ENCODE data around the gene CHRNA5.
A peak's percentile ranks its signal among the peaks of the same experiment; 100 is the strongest.
"Not testable (repeated sequence)": the region's sequence is repeated elsewhere in the genome, so short reads cannot be mapped to it uniquely, and the experiment has no call there.

Gene CHRNA5

DNA sequence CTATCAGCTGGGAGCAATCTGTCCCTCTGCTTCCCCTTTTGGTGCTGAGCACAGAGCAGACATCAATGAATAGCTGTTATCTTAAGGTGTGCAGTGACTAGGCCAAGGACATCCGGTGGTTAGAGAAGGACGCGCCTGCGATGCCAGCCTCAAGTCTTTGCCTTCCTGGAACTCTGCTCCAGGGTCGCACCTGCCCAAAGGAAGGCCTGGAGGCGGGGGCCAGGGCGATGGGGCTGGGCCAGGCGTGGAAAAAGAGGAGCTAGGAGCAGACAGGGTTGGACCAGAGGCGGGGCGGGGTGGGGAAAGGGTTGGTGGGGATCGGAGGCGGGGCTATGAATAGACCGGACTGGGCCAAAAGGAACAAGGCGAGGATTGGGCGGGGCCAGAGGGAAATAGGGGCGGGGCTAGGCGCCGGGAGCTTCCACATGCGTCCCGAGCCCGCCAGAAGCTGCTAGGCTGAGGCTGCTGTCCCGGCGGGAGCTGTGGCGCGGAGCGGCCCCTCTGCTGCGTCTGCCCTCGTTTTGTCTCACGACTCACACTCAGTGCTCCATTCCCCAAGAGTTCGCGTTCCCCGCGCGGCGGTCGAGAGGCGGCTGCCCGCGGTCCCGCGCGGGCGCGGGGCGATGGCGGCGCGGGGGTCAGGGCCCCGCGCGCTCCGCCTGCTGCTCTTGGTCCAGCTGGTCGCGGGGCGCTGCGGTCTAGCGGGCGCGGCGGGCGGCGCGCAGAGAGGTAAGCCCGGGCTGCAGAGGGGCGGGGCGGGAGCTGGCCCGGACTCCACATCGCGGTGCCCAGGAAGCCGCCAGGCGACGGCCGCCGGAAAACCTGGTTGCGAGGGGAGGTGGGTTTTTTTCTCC lies at the start of gene CHRNA5:
Gene CHRNA5, plus strand, starts transcription at position 424 of the 854 bp plus-strand sequence. Its CDS starts 200 bp downstream, at position 624.
- peak; percentile 84 for DNase-seq

DNA sequence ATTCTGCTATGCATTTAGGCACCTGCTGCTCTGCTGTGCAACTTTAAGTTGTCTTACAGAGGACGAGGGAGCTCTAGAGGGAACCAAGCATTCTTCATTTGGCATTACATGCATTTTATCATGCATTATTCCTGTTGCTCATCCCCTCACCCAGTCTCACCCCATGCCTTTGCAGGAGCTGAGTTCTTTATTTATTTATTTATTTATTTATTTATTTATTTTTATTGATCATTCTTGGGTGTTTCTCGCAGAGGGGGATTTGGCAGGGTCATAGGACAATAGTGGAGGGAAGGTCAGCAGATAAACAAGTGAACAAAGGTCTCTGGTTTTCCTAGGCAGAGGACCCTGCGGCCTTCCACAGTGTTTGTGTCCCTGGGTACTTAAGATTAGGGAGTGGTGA lies 45.3 kb upstream of the CHRNA5 start:
- not testable (repeated sequence) for DNase-seq

DNA sequence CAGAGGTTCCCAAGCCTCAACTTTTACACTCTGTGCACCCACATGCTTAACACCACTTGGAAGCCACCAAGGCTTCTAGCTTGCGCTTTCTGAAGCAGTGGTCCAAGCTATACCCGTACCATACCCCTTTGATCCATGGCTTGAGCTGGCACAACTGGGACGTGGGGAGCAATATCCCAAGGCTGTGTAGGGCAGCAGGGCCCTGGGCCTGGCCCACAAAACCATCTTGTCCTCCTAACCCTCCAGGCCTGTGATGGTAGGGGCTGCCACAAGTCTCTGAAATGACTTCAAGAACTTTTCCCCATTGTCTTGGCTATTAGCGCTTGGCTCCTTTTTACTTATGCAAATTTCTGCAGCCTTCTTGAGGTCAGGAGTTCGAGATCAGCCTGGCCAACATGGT lies 41.1 kb upstream of the CHRNA5 start:
- DNase-seq: no peak

DNA sequence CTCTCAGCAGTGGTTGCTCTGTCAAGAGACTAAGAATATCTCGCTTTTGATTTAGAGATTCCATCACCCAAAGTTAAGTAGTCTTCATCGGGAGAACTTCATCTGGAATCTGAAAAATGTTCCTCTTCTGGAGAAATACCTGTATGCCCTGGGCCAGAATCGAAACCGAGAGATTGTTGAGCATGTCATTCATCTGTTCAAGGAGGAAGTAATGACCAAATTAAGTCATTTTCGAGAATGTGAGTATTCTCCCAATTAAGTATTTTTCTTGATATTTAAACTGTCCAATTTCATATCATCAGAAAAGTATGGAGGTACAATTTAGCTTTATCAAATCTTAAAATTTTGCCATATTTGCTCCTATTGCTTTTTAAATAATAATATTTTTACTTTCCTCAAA lies 38.0 kb upstream of the CHRNA5 start:
- DNase-seq: no peak

DNA sequence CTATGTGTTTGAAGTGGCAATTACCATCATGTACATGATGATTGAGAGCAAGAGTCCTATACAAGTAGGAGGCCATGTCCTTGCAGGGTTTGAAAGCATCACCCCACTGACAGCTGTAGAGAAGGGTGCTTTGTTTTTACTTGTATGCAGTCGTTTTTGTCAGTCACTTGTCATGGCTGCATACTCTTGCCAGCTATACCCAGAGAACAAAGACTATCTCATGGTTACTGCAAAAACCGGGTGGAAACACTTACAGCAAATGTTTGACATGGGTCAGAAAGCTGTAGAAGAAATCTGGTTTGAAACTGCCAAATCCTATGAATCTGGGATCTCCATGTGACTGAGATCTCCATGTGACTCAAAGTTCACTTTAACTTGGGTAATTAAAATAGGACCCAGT lies 32.0 kb upstream of the CHRNA5 start:
- DNase-seq: no peak

DNA sequence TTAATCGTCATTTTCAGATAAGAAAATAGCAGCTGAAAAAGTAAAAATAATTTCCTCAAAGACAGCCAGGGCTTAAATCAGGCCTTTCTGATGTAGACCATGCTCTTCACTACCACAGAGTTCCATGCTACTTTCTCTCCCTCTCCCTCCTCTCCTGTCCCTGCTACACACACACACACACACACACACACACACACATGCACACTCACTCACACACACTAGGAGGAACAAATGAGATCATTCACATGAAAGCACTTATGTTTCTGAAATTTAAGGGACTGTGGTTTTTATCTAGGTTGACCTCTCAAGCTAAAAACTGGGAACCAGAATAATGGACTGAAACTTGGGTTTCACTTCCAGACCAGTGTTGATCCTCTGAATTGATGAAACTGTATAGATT lies 29.2 kb upstream of the CHRNA5 start:
- DNase-seq: no peak

DNA sequence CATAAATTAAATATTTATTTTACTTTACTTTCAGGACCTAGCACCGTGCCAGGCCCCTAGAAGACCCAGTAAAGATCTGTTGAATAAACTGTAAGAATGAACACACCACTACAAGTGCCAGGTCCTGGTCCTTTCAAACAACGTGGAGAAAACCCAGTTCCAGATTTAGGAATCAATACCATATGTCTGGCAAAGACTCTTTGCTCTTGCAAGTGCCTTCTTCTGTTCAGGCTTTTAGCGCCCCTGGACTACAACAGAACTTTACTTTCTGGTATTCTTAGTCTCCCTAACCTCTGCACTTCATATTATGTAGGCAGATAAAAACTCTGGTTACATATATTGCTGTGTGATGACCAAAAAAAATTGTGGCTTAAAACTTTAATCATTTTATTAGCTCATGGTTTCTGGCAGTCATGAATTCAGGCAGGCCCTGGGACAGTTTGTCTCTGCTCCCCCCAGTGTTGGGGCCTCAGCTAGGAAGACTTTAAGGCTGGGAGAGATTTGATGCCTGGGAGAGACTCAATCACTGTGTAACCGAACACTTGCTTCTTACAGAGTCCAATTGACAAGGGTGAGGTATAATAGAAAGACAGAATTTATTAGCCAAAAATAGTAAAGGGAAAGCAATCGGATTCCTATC lies 27.9 kb upstream of the CHRNA5 start:
- no peak for DNase-seq

DNA sequence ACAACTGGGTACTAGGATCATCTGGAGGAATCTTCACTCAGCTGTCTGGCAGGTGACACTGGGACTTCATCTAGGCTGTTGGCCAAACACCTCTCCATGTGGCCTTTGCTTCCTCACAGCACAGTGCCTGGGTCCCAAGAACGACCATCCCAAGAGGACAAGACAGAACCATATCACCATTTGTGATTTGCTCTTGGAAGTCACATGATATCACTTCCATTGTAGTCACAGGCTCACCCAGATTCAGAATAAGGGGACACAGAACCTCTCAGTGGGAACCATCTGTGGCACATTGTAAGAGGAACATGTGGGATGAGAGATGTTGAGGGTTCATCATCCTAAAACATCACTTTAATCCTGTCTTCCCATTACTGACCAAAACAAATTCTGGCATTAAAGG lies 27.0 kb upstream of the CHRNA5 start:
- DNase-seq: no peak

DNA sequence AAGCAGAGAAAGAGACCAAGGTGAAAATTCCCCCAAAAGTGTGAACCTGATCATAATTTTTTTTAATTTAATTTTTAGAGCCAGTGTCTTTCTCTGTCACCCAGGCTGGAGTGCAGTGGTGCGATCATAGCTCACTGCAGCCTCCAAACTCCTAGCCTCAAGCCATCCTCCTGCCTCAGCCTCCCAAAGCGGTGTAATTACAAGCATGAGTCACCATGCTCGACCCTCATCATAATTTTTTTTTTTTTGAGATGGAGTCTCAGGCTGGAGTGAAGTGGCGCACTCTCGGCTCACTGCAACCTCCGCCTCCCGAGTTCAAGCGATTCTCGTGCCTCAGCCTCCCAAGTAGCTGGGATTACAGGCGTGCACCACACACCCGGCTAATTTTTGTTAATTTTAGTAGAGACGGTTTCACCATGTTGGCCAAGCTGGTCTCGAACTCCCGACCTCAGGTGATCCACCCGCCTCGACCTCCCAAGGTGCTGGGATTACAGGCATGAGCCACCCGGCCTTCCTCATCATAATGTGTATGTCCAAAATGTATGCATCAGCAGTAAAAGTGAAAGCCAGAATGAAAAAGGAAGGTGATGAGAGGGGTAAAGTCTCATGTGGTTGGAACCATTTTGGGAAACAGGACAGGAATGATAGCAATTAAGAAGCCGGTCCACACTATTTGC lies 25.7 kb upstream of the CHRNA5 start:
- DNase-seq: peak; percentile 7

DNA sequence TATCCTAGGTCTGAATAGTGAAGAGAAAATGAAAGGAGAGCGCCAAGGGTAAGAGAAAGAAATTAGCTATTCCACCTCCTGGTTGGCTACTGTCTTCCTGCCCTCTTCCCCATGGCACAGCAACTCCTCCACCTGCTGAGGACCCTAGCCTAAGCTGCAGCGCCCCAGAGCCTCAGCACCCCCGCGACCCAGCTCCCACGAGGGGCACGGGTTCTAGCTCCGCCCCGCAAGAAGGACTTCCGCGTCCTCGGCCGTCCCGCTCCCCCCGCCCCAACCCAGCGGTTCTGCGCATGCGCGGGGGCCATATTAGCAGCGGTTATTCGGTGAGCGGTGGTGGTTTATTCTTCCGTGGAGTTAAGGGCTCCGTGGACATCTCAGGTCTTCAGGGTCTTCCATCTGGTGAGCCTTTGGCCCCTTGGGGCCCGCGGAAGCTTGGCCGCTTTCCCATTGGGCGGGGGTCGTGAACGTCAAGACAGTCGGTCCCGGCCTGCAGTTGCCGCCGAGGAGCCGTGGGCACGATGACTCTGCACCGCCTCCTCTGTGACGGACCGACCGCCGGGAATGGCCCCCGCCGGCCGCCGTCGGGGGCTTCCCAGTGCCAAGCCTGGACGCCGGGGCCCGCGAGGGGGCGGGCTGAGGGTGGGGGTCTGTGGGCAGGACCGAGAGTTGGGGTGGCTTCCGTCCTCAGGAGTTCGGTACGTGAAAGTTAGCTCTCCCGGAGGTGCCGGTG lies 25.0 kb upstream of the CHRNA5 start, which contains the start of gene PSMA4:
Gene PSMA4, plus strand, starts transcription at position 304 of the 730 bp plus-strand sequence. CDS start 1,484 bp downstream, outside the sequence.
- DNase-seq: peak; percentile 94

DNA sequence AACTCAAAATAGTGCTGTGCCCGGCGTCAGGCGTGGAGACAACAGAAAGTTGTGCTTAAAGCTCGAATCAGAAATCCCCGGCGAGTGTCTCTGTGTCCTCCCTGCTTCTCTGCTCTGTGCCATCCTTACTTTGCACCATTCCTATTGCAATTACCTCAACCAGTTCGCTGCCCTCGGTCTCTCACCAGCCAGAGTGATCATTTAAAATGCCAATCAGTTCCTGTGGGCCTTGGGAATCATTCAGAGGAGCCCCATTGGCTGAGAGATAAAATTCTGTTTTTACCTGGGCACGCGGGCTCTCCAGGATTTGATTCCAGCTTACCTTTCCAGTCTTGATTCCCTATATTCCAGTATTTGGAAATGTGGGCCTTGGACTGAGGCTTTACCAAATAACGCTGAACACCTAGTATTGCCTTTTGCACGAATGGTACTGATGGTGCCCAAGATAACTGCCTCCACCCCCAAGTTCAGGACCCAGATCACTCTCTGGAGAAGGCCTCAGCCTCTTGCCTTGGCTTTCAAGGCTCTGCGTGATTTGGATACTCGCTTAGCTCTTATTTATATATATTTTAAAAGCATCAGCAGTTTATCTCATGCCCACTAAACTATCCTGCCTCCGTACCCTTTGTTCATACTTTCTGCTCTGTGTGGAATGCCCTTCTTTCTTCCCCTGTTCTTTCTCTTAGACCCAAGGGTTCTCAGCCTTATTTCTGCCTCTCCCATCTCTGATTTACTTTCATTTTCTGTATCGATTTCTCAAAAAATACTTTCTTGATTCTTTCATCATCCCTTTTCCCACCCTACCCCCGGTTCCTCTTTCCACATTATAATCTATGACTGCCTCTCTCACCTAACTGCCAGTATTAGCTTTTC lies 24.2 kb upstream of the CHRNA5 start:
- DNase-seq: no peak

DNA sequence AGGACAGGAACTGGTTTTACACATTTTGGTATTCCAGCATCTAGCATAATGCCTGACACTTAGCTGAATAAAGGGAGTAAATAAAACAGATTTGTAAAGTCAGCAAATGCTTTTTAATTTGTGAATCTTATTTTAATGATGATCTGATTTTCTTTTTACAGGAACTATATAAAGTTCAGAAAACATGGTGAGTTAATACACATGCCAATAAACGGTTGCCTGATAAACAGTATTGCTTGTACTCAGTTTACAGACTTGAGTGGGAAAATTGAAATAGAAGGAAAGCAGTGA lies 23.6 kb upstream of the CHRNA5 start:
- DNase-seq: no peak

DNA sequence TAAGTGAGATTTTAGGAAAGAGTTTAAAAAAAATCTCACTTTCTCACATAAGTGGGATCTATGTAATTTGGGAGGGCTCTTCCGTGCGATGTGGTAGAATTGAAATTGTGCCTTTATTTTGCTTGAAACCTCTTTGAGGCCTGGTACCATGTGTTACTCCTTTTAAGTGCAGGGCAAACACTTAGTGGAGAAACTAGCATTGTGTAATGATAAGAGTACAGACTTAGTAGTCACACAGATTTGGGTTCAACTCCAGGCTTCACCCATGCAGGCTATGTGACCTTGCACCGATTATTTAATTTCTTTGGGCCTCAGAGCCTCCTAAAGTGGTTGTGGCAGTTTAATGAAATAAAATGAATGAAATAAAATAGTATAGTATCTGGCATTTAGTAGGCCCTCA lies 22.7 kb upstream of the CHRNA5 start:
- DNase-seq: no peak

DNA sequence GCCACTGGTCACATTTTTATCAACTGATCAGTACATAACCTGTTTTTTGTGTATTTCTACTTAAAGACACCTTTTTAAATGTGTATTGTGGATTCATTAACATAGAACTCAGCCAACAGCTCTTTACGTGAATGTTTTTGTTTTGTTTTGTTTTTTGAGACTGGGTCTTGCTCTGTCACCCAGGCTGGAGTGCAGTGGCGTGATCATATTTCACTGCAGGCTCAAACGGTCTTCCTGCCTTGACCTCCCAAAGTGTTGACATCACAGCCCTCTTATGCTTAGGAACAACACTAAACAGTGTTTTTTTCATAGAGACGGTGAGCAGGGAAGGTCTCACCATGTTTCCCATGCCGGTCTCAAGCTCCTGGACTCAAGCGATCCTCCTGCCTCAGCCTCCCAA lies 15.1 kb upstream of the CHRNA5 start:
- no peak for DNase-seq

DNA sequence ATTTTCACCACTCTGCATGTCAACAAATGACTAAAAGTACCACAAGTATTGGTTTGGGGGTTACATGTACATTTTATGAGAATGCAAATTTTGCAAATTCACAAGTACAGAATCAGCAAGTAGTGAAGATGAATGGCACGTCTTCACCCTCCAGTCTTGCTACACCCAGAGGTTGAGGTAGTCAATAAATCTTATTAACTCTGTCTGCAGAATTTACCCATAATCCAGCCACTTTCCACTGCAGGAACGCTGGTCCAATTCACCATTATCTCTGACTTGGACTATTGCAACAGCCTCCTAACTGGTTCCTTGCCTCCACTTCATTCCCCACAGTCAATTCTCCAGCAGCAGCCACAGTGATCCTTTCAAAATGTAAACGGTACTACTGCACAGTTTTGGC lies 14.5 kb upstream of the CHRNA5 start:
- no peak for DNase-seq

DNA sequence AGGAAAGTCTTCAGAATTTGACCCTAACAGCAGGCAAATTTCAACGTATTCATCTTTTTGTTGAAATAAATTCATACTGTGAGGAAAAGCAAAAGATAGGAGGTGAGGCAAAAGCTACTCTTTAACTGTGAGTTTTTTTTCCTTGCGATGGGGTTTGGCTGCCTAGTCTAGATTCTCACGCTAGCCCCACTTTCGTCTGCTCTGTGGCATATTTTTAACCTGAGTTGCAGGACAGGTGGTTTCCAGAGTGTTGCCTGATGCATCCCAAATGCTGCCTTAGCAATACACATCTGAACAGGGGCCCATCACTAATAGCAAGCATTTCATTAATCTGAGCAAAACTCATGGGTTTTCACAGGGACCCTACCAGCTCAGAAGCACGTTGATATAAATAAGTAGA lies 13.4 kb upstream of the CHRNA5 start:
- no peak for DNase-seq

DNA sequence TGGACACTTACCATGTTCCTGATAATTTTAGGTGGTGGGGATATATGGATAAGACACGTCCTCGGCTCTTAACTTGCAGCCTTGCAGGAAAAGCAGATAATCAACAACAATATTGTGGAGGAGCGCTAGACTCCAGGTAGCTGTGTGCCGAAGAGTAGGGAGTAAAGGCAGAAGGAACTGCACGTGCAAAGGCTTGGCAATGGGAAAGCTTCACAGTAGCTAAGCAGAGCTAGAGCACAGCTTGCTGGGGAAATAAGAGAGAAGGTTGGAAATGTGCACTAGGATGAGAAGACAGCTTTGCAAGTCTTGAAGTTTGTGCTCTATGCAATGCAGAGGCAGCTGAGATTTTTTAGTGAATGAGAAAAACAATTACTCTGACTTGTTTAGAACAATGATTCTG lies 12.7 kb upstream of the CHRNA5 start:
- no peak for DNase-seq

DNA sequence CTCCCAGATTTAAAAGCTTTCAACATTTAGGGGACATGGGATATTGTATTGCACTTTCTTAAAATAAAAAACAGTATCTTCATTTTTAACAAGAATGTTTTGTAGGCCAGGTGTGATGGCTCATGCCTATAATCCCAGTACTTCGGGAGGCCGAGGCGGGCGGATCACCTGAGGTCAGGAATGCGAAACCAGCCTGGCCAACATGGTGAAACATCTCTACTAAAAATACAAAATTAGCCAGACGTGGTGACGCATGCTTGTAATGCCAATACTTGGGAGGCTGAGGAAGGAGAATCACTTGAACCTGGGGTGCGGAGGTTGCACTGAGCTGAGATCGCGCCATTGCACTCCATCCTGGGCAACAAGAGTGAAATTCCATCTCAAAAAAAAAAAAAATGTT lies 5.1 kb upstream of the CHRNA5 start:
- DNase-seq: not testable (repeated sequence)

DNA sequence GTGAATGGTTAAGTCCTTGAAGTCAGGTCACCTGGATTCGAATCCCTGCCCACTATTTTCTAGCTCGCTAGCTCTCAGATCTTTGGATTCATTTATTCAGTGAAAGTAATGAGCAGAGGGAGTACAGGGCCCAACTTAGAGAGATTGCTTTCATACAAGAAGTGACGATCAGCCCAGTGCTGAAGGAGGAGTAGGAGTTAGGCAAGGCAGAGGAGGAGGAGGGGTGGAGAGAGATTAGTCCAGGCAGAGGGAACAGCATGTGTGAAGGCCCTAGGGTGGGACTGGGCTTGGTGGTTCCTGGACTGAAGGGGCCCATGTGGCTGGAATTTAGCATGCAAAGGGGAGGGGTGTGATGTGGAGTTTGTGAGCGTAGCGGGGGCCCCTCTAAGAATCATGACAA lies 3.8 kb upstream of the CHRNA5 start:
- DNase-seq: no peak

DNA sequence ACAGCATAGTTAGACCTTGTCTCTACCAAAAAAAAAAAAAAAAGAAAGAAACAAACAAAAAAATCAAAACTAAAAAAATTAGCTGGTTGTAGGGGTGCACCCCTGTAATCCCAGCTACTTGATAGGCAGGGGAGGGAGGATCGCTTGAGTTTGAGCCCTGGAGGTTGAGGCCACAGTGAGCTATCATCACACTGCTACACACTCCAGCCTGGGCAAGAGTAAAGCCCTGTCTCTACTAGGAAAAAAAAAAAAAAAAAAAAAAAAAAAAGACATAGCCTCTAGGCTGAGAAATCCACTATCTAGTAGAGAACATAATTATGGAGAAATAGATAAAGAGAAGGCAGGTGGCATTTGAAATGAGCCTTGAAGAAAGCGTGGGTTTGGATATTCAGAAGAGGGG lies 2.2 kb upstream of the CHRNA5 start:
- no peak for DNase-seq

DNA sequence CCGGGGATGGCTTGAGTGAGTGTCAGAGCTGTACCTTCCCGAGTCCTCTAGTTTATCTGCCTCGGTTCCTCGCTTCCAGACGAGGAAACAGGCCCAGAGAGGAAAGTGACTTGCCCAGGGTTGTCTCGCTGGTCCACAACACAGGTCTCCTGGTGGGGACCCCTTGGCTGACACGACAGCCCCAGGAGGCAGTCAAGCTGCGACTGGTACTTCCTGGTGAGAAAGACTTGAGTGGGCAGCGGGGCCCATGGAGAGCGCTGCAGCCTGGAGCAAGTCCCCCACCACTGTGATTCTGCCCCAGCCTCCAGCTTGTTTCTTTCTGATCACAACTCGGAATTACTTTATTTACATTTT lies 600 bp upstream of the CHRNA5 start:
- DNase-seq: no peak
